Coronary artery (tissue), 2 donors: ENCODE results near the gene CCDC194.
A peak's percentile ranks its signal among the peaks of the same experiment; 100 is the strongest.

Experiments
- DNase-seq: peaks from one replicate; pipeline ENCODE4 v3.0.0-alpha.2; 2017; ENCODE audit warnings: low spot score
- H3K27ac ChIP-seq, 2 donors: fragments of 200-600 bp; sonication (generic); one replicate each; pipeline ENCODE4 v1.5.1; 2016 to 2019
- H3K4me3 ChIP-seq: fragments of 200-600 bp; sonication (generic); 2 replicates; pipeline ENCODE4 v1.5.1; 2016; ENCODE audit warnings: mild to moderate bottlenecking, moderate library complexity
- TF ChIP-seq, protein P1 (sequence below): fragments of 200-600 bp; sonication (generic); IDR thresholded peaks from one replicate; pipeline ENCODE4 v1.5.1; 2019; ENCODE audit warnings: antibody characterized with exemption

The CCDC194 gene

DNA sequence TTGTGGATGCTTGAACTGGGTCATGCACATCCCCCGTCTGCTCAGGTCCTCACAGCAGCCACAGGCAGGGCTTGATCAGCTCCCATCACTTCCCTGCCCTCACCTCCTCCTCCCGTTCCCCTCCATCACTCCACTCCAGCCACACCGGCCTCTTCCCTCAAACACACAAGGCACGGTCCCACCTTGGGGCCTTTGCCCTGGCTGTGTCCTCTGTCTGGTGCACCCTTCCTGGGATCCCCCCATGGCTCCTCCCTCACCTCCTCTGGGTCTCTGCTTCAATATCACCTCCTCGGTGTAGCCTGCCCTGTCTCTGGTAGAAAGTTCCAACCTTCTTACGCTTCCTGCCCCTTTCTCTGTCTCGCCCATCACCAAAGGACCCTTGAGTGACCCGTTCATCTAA, 40.6 kb downstream of the CCDC194 start:
- no peak for DNase-seq
- no peak overlapping the region for H3K27ac ChIP-seq
- TF ChIP-seq, protein P1, sequence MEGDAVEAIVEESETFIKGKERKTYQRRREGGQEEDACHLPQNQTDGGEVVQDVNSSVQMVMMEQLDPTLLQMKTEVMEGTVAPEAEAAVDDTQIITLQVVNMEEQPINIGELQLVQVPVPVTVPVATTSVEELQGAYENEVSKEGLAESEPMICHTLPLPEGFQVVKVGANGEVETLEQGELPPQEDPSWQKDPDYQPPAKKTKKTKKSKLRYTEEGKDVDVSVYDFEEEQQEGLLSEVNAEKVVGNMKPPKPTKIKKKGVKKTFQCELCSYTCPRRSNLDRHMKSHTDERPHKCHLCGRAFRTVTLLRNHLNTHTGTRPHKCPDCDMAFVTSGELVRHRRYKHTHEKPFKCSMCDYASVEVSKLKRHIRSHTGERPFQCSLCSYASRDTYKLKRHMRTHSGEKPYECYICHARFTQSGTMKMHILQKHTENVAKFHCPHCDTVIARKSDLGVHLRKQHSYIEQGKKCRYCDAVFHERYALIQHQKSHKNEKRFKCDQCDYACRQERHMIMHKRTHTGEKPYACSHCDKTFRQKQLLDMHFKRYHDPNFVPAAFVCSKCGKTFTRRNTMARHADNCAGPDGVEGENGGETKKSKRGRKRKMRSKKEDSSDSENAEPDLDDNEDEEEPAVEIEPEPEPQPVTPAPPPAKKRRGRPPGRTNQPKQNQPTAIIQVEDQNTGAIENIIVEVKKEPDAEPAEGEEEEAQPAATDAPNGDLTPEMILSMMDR = no peak
- no peak overlapping the region for H3K4me3 ChIP-seq

DNA sequence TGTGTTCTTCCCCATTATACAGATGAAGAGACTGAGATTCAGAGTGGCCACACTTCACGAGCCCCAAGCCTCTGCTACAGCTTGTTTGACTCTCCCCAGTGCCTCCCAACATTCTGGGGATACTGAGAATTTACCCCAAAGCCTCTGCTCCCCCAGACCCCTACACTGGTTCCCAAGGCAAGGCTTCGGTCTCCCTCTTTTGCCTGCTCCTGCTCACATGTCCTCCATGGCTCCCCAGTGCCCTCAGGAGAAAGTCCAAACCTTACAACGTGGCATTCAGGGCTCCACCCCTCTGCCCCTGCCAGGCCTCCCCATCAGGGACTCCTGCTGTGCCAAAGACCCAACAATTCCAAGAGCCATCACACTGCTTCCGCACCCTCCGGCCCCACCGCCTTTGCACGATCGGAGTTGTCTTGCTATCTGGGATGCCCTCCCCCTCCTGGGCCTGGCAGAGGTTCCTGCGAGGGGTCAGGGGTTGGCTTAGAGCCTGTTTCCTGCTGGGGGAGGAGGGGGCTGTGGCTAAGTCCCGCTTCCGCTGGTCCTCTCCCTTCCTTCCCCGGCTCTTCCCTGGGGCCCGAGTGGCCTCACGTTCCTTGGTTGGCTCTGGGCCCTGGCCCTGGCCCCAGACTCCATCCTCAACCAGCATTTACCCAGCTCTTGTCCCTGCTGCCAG, 41.3 kb downstream of the CCDC194 start:
- H3K4me3 ChIP-seq = no peak overlapping the region

DNA sequence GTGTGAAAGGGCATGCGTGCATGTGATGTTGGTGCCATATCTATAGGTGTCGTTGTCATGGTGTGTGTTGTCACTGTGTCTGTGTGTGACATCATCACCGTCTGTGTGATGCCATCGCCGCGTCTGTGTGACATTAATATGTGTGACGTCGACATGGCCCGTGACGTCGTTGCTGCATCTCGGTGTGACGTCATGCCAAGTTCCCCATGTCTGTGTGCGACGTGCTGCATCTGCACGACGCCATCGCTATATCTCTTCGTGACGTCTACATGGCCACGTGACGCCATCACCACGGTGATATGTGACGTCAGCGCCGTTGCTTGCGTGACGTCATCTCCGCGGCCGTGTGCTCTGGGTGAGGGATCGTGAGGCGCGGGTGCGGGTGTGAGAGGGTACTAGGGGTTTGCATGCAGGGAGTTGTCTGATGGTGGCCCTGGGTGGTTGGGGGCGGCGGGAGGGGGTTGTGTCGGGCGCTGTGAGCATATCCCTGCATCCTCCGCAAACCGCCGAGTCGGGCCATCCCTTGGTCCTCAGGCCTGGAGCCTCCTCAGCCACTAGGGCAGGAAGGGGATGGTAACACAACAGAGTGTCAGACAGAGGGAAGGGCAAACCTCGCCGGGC, 42.1 kb downstream of the CCDC194 start:
- H3K27ac ChIP-seq = no peak overlapping the region
- DNase-seq = no peak
- TF ChIP-seq, protein P1 = no peak
- H3K4me3 ChIP-seq = no peak overlapping the region

More for the DNA sequence above, 41.3 kb downstream of the CCDC194 start:
- TF ChIP-seq, protein P1 = no peak
- H3K27ac ChIP-seq = no peak overlapping the region
- DNase-seq = no peak

DNA sequence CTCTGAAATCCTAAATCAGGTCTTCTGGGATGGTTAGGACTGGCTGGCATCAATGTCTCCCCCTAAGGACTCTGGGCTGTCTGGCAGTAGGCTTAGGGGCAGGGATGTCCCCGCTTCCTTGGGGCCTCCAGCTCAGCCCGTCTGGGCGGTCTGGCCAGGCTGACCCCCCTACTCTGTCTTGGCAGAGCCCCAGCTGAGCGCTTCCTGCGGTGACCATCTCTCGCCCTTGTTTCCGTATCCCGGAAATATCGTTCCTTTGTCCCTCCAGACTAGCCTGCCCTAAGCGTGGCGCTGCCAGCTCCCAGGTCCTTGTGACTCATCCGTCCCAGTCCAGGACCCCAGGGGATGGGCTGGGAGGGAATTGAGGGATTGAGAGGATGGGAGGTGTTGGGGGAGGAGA, 45.3 kb downstream of the CCDC194 start:
- H3K4me3 ChIP-seq = peak overlapping the region; percentile 50
- TF ChIP-seq, protein P1 = no peak
- DNase-seq = no peak
- H3K27ac ChIP-seq = peak overlapping the region; percentile 40 to 85

DNA sequence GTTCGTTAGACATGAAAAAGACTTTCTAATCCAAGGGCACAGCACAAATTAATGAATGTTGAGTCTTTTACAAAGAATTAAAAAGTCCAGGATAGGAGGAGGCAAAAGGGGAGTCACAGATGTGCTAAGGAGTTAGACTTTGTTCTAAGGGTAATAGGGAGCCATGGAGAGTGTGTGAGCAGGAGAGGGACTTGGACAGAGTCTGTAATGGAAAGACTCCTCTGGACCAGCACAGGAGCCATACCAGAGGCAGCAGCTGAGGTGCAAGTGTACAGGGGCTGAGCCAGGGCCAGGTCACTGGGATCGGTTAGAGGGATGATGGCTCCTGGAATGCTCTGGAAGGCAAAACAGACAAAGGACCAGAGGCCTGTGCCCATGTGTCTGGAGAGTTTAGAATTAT, 46.1 kb downstream of the CCDC194 start:
- Histone ChIP-seq H3K4me3 (no peak overlapping the region), H3K27ac (peak overlapping the region; percentile 40 to 85)
- TF ChIP-seq, protein P1 = no peak
- DNase-seq = no peak

DNA sequence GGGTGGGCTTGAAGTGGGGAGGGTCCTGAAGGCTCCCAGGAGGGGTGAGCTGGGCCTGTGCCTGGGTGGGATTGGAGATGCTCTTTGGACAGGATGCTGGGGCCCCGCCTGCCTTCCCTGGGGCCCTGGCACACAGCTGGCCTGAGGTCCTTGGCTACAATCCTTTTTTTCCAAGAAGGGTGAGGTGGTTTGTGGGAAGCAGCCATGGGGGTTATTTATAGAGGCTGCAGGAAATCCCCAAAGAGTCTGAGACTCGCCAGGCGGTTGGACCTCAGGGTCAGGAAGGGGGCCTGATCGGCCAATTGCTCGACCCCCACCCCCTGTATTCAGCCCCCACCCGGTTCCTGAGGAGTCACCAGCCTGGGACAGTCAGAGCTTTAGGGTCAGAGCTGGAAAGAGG, 46.6 kb downstream of the CCDC194 start:
- DNase-seq = no peak
- Histone ChIP-seq H3K27ac (peak overlapping the region; percentile 40 to 85), H3K4me3 (no peak overlapping the region)
- TF ChIP-seq, protein P1 = no peak

DNA sequence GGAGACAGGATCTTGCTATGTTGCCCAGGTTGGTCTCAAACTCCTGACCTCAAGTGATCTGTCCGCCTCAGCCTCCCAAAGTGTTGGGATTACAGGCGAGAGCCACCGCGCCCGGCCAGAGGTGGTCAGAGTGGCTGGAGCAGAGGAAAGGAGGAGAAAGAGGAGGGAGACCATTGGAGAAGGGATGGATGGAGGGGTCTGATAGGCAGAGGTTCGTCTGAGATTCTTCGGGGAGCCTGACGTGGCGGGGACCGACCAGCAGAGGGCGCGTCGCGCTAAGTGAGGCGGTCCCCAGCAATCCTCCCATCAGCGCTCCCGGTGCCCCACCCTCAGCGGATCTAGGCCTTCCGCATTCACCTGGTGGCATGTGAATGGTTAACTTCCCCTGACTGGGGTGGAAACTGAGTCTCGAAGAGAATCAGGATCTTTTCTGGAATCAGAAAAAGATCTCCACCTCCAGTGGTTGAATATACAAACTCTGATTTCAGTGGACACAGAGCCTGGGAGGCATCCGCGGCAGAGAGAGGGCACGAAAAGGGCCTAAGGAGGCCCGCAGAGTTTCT, 47.8 kb downstream of the CCDC194 start:
- peak overlapping the region; percentile 33 to 40 for H3K27ac ChIP-seq
- no peak for DNase-seq
- no peak overlapping the region for H3K4me3 ChIP-seq
- TF ChIP-seq, protein P1 = peak; percentile 91
